SKM-1 (cell line): ENCODE data around the gene TAC4.

Experiments
- DNase-seq: peaks from one replicate; lab custom pipeline; 2025; ENCODE audit not compliant: unreplicated experiment; lab: John Stamatoyannopoulos, UW

Gene TAC4

DNA sequence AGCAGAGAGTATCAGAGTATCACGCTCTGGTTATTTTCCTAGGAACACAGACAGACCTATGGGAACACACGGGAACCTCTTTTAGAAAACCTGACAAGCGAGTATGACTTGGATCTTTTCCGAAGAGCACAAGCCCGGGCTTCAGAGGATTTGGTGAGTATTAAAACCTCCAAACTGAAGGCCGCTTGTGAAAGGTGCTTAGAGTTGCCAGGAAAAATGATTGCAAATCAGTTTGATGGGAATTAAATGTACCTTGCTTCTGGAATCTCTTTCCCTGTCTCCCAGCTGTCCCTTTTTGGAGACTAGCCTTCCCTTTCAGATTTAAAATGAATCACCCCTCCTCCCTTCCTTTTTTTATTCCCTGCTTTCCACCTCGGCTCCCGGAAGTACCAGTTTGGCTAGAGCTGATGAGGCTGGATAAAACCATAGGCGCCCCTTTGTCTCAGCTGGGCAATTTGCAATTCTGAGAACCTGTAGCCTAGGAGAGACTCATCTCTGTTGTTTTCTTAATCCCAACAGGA is 32.0 kb downstream of the TAC4 start:
- DNase-seq: no peak

- no peak for DNase-seq
Observed at GRCh38 chr17:49814781-49815529, 32.9 kb downstream of the TAC4 start.

DNA sequence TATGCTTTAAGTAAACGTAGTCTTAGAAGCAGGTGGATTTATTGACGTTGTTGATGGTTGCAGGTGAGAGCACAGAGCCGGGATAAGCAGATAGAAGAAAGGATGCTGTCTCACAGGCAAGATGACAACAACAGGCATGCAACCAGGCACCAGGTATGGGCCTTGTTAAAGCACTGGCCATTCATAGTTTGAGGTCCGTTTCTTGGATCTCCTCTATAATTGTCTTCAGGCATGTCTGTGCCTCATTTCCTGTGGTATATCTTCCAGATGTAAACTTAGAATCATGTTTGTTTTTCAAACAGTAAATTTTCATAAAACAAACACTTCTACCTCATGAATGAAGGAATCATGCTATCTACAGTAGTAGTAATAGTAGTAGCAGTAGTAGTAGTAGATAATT is 38.8 kb downstream of the TAC4 start:
- no peak for DNase-seq

- DNase-seq: no peak
Observed at GRCh38 chr17:49798738-49799137, 49.1 kb downstream of the TAC4 start.

GRCh38 chr17:49798182-49798581 is 49.7 kb downstream of the TAC4 start:
- no peak for DNase-seq

DNA sequence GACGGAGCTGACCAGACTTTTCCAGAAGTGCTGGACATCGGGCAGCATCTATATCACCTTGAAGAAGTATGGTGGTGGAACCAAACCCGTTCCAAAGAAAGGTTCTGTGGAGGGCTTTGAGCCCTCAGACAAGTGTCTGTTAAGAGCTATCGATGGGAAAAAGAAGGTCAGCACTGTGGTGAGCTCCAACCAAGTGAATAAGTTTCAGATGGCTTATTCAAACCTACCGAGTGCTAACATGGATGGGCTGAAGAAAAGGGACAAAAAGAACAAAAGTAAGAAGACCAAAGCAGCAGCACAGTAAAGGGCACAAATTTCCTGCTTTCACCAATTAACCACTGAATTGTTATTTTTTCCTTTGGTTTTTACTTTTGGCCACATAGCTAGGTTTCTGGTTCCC is 52.5 kb downstream of the TAC4 start:
- DNase-seq: no peak

DNA sequence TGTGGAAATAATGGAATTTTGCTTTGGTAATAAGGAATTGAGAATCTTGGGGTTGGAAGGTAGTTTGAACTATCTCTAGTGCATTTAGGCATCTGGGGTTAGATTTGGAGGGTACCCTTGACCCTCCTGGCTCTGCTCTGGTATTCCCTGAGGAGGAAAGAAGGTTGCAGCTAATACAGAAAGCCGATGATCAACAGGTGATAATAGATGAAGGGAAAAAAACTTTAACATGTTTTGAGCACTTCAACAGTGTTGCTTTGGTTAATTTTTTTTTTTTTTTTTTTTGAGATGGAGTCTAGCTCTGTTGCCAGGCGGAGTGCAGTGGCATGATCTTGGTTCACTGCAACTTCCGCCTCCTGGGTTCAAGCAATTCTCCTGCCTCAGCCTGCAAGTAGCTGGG is 54.6 kb downstream of the TAC4 start:
- no peak for DNase-seq

DNA sequence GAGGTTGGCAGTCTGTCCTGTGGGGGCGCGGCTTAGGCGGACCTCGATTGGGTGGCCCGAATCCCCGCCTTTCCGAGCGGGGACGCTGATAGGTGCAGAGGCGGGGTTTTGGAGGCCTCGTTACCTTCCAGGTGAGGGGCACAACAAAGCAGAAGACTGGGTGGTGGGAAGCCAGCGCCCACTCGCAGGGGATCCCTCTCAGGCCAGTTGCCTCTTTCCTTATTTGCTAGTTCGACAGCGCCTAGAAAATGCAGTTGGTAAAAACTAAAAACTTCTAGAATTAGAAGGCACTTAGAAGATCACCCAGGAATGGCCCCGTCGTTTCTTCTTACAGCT is 58.7 kb downstream of the TAC4 start:
- no peak for DNase-seq

DNA sequence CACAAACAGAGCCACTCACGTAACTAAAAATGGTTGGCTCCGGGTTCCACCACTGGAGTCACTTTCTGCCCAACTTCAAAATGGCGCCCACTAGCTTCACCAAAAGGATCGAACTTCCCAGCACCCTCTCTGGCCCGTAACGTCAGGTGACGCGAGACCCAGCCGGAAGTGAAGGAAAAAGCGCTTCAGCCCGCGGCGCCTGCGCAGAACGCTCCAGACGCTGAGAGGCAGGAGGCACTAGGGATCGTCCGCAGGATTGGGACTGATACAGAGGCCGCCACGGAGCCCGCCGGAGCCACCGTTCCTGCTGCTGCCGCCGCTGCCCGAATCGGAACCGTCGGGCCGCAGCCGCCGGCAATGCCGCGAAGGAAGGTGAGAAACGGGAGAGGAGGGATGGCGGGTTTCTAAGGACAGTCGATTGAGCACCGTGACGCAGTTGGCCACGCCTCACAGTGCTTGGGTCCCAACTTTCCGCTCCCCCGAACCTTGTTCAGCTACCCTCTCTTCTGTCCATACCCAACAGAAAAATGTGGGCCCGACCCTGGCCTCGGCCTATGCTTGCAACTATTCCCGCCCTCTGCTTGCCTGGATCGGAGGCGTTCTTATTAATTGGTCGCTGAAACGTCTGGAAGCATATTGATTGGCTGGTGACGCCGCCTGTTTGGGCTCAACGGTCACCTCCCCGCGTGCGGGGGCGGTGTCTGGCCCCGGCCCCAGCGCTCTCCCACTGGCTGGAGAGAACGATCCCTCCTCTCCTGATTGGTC is 59.2 kb downstream of the TAC4 start, which contains the start of gene KAT7:
KAT7 (plus strand) TSS at position 204 of the 765 bp plus-strand sequence; CDS start at position 358, 154 bp downstream.
- DNase-seq: peak; percentile 98
